Measurements from ENCODE around the gene RAB40B. TPM values are rescaled to one million over a fixed set of nuclear protein-coding genes. Genes with fewer than 3 reads are reported as not detected.

RAB40B gene
- total and polyA plus RNA-seq, 11 donors, result 10.9 to 37.7 (median 21.9) TPM

GRCh38 chr17:82613283-82614094 is 85.0 kb downstream of the RAB40B start:
- TF ChIP-seq, protein P1, sequence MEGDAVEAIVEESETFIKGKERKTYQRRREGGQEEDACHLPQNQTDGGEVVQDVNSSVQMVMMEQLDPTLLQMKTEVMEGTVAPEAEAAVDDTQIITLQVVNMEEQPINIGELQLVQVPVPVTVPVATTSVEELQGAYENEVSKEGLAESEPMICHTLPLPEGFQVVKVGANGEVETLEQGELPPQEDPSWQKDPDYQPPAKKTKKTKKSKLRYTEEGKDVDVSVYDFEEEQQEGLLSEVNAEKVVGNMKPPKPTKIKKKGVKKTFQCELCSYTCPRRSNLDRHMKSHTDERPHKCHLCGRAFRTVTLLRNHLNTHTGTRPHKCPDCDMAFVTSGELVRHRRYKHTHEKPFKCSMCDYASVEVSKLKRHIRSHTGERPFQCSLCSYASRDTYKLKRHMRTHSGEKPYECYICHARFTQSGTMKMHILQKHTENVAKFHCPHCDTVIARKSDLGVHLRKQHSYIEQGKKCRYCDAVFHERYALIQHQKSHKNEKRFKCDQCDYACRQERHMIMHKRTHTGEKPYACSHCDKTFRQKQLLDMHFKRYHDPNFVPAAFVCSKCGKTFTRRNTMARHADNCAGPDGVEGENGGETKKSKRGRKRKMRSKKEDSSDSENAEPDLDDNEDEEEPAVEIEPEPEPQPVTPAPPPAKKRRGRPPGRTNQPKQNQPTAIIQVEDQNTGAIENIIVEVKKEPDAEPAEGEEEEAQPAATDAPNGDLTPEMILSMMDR (IDR thresholded peaks at IDR 0.05), result peak in 1 of 12 donors; percentile 8
- TF ChIP-seq POLR2A (IDR thresholded peaks at IDR 0.05), result no peak
- peak; percentile 55 to 82 (median 78) for ATAC-seq
- 59 to 78% (median 68%) methylated on average over 34 to 37 of the region's 37 CpGs for WGBS, 4 donors
- H3K27me3 ChIP-seq, result no peaks in the 10 kb centered on the region
- peaks cover 0 to 77% (median 57%) of the 10 kb centered on the region in 9 donors for H3K36me3 ChIP-seq
- peaks cover 0 to 13% (median 9%) of the 10 kb centered on the region in 12 donors for H3K4me1 ChIP-seq
- intact Hi-C loops (cut with DNase I), result no loop called here
- H3K4me3 ChIP-seq, result no peak overlapping the region
- H3K27ac ChIP-seq, result peak overlapping the region in 9 of 12 donors; percentile 14 to 78 (median 27)
- no peaks in the 10 kb centered on the region for H3K9me3 ChIP-seq
- DNase-seq, result peak in 4 of 5 donors; percentile 33 to 77 (median 66)

- 61 to 69% (median 68%) methylated on average over 21 of the region's 21 CpGs for WGBS, 4 donors
- Histone ChIP-seq H3K9me3 (no peaks in the 10 kb centered on the region), H3K27me3 (no peaks in the 10 kb centered on the region), H3K36me3 (peaks cover 0 to 62% (median 38%) of the 10 kb centered on the region in 9 donors), H3K27ac (no peak overlapping the region), H3K4me3 (no peak overlapping the region), H3K4me1 (peaks cover 0 to 13% (median 9%) of the 10 kb centered on the region in 12 donors)
- TF ChIP-seq POLR2A (IDR thresholded peaks at IDR 0.05), result no peak
- TF ChIP-seq, protein P1 (IDR thresholded peaks at IDR 0.05), result no peak
- intact Hi-C loops (cut with DNase I), result no loop called here
- ATAC-seq (peak in 2 of 4 donors; percentile 6 to 17), DNase-seq (peak in 2 of 5 donors; percentile 53 to 67)
These were observed 87.1 kb downstream of the RAB40B start for GRCh38 chr17:82611140-82612058.

- intact Hi-C loops (cut with DNase I), result no loop called here
- no peak overlapping the region for H3K4me3 ChIP-seq
- no peaks in the 10 kb centered on the region for H3K9me3 ChIP-seq
- no peaks in the 10 kb centered on the region for H3K27me3 ChIP-seq
- no peak for DNase-seq
- H3K36me3 ChIP-seq, result peaks cover 0 to 62% (median 37%) of the 10 kb centered on the region in 9 donors
- no peak for ATAC-seq
- H3K27ac ChIP-seq, result peak overlapping the region in 1 of 12 donors; percentile 3
- TF ChIP-seq, protein P1 (IDR thresholded peaks at IDR 0.05), result no peak
- TF ChIP-seq POLR2A (IDR thresholded peaks at IDR 0.05), result no peak
- peaks cover 0 to 13% (median 9%) of the 10 kb centered on the region in 12 donors for H3K4me1 ChIP-seq
- 77 to 95% (median 90%) methylated on average over 4 of the region's 4 CpGs for WGBS, 4 donors
These were observed 88.8 kb downstream of the RAB40B start for GRCh38 chr17:82609655-82610054.

Data from heart left ventricle (tissue), 16 donors.